RWPE2 (cell line): ENCODE data around the gene ASPN.

Experiments used
- ATAC-seq: fragments of 200-7000 bp; cut with Tn5 transposase; 3 replicates; pipeline ENCODE4 v1.9.1; 2021; ENCODE audit warnings: low read depth
- DNase-seq: peaks from one replicate; pipeline ENCODE4 v3.0.0-alpha.2; 2020; ENCODE audit warnings: low spot score
- H3K27ac ChIP-seq: fragments of 450-650 bp; 2 replicates; pipeline ENCODE4 v1.5.1; 2017; ENCODE audit warnings: mild to moderate bottlenecking; ENCODE audit not compliant: poor library complexity, severe bottlenecking
- H3K27me3 ChIP-seq: fragments of 250-450 bp; sonication (Bioruptor Pico); 2 replicates; pipeline ENCODE4 v1.5.1; 2021; ENCODE audit warnings: mild to moderate bottlenecking, moderate library complexity; ENCODE audit not compliant: insufficient read depth, poor library complexity, severe bottlenecking
- H3K36me3 ChIP-seq: fragments of 250-450 bp; sonication (Bioruptor Pico); 2 replicates; pipeline ENCODE4 v1.5.1; 2020; ENCODE audit warnings: low read depth, mild to moderate bottlenecking, moderate library complexity
- H3K4me1 ChIP-seq: fragments of 250-450 bp; sonication (Bioruptor Pico); 2 replicates; pipeline ENCODE4 v1.5.1; 2021; ENCODE audit warnings: mild to moderate bottlenecking, moderate library complexity; ENCODE audit not compliant: insufficient read depth, poor library complexity, severe bottlenecking
- H3K4me3 ChIP-seq: fragments of 250-450 bp; sonication (Bioruptor Pico); 2 replicates; pipeline ENCODE4 v1.5.1; 2021; ENCODE audit warnings: mild to moderate bottlenecking, moderate library complexity; ENCODE audit not compliant: severe bottlenecking
- H3K9me3 ChIP-seq: fragments of 250-450 bp; sonication (Bioruptor Pico); 2 replicates; pipeline ENCODE4 v1.5.1; 2021; ENCODE audit warnings: mild to moderate bottlenecking, moderate library complexity; ENCODE audit not compliant: severe bottlenecking
- CTCF ChIP-seq: fragments of 450-650 bp; IDR thresholded peaks from one replicate; pipeline ENCODE4 v1.5.1; 2017; ENCODE audit warnings: mild to moderate bottlenecking, moderate library complexity; ENCODE audit not compliant: poor library complexity, severe bottlenecking

The ASPN gene

DNA sequence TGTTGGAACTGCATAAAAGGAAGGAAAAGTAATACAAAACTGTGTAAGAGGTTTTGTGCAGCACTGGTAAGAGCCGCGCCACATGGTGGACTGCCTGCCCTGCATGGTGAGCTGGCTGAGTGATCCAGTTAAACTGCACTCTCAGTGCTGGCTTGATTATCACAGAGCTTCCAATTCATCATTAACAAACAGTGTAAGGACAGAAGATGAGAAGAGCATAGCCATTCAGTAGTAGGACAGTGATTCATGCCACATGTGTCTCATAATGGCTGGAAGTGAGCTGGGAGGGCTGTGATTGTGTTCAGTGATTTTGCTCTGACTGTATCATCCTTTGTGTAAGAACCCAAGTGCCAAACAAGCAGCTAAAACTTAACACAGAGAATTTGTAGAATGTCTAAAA lies 14.1 kb downstream of the ASPN start:
- H3K4me1 ChIP-seq = peaks cover 5% of the 10 kb centered on the region
- H3K9me3 ChIP-seq = no peaks in the 10 kb centered on the region
- no peak overlapping the region for H3K27ac ChIP-seq
- peak; percentile 41; the same call in 1 of the 3 replicates for ATAC-seq
- H3K4me3 ChIP-seq = no peak overlapping the region
- no peak for TF ChIP-seq CTCF
- H3K36me3 ChIP-seq = no peaks in the 10 kb centered on the region
- no peak for DNase-seq
- H3K27me3 ChIP-seq = no peaks in the 10 kb centered on the region

DNA sequence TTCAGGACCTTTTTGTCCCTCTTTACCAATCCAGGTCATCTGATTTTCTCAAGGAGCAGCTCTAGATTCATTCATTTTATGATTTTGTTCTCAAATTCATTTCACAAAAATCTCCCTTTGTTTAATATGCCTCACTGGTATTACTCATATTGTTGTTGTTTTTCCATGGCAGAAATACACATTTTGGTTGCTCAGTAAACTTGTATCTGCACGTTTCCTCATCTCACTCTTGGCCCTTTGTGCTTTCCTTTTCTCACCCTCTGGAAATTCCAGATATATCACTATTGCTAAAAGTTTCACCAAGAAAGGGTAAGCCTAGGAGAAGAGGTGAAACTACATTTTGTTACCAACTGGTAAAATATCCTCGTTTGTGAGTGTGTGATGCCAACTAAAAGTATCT lies 14.8 kb downstream of the ASPN start:
- no peak for ATAC-seq
- Histone ChIP-seq H3K27me3 (no peaks in the 10 kb centered on the region), H3K27ac (no peak overlapping the region), H3K4me1 (peaks cover 5% of the 10 kb centered on the region), H3K36me3 (no peaks in the 10 kb centered on the region), H3K9me3 (no peaks in the 10 kb centered on the region), H3K4me3 (no peak overlapping the region)
- TF ChIP-seq CTCF = no peak
- DNase-seq = no peak

- Histone ChIP-seq H3K36me3 (no peaks in the 10 kb centered on the region), H3K9me3 (no peaks in the 10 kb centered on the region), H3K27ac (no peak overlapping the region), H3K4me3 (no peak overlapping the region), H3K4me1 (peaks cover 5% of the 10 kb centered on the region), H3K27me3 (no peaks in the 10 kb centered on the region)
- DNase-seq (no peak), ATAC-seq (no peak)
- TF ChIP-seq CTCF = no peak
Measured at GRCh38 chr9:92467041-92467440, 15.3 kb downstream of the ASPN start.

DNA sequence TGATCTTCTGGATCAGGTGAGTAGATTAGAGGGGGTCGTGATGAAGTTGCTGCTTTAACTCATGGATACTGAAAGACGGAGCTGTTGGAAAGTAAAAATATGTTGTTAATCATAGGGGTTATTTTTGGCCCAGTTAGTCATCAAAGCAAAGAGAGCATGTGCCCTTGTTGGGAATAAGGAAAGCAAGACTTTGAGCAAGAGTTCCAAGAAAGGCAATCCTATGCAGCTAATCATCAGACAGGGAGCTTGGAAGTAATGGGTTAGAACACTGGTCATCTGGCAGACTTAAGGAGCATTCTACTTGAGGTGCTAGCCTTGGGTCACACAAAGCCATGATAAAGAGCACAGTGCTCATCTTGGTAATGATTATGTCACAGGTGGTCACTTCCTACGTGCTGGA lies 18.3 kb downstream of the ASPN start:
- Histone ChIP-seq H3K27me3 (no peaks in the 10 kb centered on the region), H3K4me3 (no peak overlapping the region), H3K27ac (no peak overlapping the region), H3K4me1 (peaks cover 5% of the 10 kb centered on the region), H3K36me3 (no peaks in the 10 kb centered on the region), H3K9me3 (no peaks in the 10 kb centered on the region)
- DNase-seq (no peak), ATAC-seq (peak; percentile 84)
- TF ChIP-seq CTCF = no peak

DNA sequence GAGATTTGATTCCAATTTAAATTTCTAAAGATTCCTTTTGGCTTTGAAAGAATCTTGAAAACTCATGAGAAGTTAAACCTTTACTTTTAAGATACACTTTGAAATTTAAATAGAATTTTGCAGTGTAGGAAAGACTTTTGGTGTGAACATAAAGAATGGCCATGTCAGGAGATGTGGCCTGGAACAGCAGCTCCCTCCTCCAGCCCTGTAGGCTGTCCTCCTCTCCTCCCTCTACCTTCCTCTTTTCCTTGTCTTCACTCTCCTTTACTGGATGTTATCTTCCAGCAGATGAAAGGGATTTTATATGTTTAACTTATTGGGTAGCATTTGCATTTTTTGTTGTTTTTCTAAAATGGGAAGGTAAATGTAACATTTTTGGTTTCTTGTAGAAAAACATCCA lies 18.9 kb downstream of the ASPN start:
- H3K36me3 ChIP-seq = no peaks in the 10 kb centered on the region
- DNase-seq (no peak), ATAC-seq (no peak)
- H3K27me3 ChIP-seq = no peaks in the 10 kb centered on the region
- no peak for TF ChIP-seq CTCF
- no peak overlapping the region for H3K27ac ChIP-seq
- H3K4me3 ChIP-seq = no peak overlapping the region
- H3K9me3 ChIP-seq = no peaks in the 10 kb centered on the region
- peaks cover 5% of the 10 kb centered on the region for H3K4me1 ChIP-seq
